Keratinocyte (primary cell): ENCODE results near the gene ECI2.

Source experiments
- EZH2 ChIP-seq: IDR thresholded peaks from one replicate; pipeline ENCODE4 v1.6.1; 2012; ENCODE audit warnings: inconsistent platforms, mild to moderate bottlenecking, low read length, moderate library complexity
- TF ChIP-seq, protein P1 (sequence below), 3 experiments: IDR thresholded peaks in 1 of 3; conservative IDR thresholded peaks in 1 of 3; optimal IDR thresholded peaks in 1 of 3; 2 replicates in 2 of 3; 3 replicates in 1 of 3; pipeline versions ENCODE3 to v1.5.1; 2011; ENCODE audit warnings: low read length in 3 of 3, mild to moderate bottlenecking in 3 of 3, moderate library complexity in 2 of 3, control low read depth in 1 of 3, inconsistent platforms in 1 of 3; ENCODE audit not compliant: insufficient read depth in 2 of 3; ENCODE audit errors: extremely low read depth in 1 of 3

DNA sequence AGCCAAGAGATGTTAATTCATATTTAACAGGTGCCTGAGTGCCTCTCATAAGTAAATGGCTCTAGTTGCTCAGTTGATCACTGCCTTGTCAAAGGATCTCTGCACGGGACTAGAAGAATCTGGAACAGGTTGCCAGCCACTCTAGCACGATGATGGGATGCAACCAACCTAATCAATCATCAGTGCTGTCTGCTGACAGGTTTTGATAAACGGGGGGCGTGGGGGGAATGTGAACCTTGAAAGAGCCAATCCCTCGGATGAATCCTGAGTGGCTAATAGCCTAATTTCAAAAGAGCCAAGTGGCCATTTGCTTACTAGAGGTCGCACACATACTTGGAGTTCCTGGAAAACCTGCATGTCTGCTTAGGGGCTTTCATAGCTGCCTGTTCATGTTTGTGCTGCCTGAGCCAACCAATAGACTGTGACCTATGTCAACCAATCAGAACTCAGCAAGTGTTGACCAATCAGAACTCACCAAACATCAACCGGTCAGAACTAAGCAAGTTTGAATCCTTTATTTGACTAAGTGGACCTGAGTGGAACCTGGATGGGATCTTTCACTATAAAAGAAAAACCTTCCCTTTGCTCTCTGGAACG, 43.5 kb upstream of the ECI2 start:
- TF ChIP-seq, protein P1, sequence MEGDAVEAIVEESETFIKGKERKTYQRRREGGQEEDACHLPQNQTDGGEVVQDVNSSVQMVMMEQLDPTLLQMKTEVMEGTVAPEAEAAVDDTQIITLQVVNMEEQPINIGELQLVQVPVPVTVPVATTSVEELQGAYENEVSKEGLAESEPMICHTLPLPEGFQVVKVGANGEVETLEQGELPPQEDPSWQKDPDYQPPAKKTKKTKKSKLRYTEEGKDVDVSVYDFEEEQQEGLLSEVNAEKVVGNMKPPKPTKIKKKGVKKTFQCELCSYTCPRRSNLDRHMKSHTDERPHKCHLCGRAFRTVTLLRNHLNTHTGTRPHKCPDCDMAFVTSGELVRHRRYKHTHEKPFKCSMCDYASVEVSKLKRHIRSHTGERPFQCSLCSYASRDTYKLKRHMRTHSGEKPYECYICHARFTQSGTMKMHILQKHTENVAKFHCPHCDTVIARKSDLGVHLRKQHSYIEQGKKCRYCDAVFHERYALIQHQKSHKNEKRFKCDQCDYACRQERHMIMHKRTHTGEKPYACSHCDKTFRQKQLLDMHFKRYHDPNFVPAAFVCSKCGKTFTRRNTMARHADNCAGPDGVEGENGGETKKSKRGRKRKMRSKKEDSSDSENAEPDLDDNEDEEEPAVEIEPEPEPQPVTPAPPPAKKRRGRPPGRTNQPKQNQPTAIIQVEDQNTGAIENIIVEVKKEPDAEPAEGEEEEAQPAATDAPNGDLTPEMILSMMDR (optimal IDR thresholded peaks at IDR 0.05 in 1 of 3, IDR thresholded peaks at IDR 0.05 in 1 of 3, conservative IDR thresholded peaks at IDR 0.05 in 1 of 3; ENCODE audit: extremely low read depth in 1 of 3, insufficient read depth in 2 of 3, low read length in 3 of 3) = no peak
- TF ChIP-seq EZH2 = no peak
